ENCODE data around the gene B4GALT3. TPM values are rescaled to one million over a fixed set of nuclear protein-coding genes. Genes with fewer than 3 reads are reported as not detected.

The B4GALT3 gene
- total RNA-seq, 1 donor from 2014 or later: 24.3 TPM

DNA sequence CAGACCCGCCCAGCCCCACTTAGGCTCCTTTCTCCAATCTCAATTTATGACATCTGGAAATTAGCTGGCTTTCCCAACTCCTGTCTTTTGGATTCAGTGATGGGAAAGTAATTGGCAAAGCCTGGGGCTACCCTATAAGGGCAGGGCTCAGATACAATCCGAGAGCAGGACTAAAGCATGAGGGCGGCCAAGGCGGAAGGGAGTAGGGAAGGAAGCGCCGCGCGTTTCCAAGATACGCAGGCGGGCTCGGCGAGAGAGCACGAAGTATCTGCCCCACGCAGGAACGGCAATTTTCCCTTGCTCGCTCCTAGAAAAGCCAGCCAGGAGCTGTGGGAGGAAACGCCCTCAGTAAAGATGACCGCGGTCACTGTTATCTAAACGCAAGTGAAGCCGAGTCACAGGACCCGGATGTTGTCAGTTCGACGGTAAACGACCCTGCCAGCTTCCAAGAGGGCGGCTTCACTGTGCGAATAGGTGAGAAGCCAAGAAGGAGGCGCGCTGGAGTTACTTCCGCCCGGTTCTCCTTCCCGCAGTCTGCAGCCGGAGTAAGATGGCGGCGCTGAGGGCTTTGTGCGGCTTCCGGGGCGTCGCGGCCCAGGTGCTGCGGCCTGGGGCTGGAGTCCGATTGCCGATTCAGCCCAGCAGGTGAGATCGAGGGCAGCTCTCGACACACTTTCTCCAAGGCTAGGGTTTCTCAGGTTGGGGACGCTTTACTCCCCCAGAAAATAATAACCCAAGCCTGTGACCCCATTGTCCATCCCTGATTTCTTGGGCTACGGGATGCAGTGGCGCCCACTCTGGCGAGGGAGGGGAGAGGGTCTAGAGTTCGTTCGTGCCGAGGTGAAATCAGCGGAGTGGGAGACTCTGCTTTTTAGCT lies 24.8 kb upstream of the B4GALT3 start, which contains the start of gene NDUFS2:
Gene NDUFS2 (plus strand): TSS at position 532 of the 877 bp plus-strand sequence. CDS start 19 bp downstream, at position 551.
- Mint-ChIP-seq H3K4me3 (ENCODE audit: unreplicated experiment) (peak within 1 kb of the TSS; percentile 91), H3K27ac (ENCODE audit: unreplicated experiment) (peak within 1 kb of the TSS; percentile 96), H3K9me3 (ENCODE audit: unreplicated experiment) (no peaks in the 10 kb centered on the region), H3K4me1 (ENCODE audit: unreplicated experiment) (peaks cover 68% of the 10 kb centered on the region), H3K27me3 (ENCODE audit: unreplicated experiment) (no peaks in the 10 kb centered on the region), H3K36me3 (ENCODE audit: unreplicated experiment) (peaks cover 17% of the 10 kb centered on the region)
- TF ChIP-seq, protein P1, sequence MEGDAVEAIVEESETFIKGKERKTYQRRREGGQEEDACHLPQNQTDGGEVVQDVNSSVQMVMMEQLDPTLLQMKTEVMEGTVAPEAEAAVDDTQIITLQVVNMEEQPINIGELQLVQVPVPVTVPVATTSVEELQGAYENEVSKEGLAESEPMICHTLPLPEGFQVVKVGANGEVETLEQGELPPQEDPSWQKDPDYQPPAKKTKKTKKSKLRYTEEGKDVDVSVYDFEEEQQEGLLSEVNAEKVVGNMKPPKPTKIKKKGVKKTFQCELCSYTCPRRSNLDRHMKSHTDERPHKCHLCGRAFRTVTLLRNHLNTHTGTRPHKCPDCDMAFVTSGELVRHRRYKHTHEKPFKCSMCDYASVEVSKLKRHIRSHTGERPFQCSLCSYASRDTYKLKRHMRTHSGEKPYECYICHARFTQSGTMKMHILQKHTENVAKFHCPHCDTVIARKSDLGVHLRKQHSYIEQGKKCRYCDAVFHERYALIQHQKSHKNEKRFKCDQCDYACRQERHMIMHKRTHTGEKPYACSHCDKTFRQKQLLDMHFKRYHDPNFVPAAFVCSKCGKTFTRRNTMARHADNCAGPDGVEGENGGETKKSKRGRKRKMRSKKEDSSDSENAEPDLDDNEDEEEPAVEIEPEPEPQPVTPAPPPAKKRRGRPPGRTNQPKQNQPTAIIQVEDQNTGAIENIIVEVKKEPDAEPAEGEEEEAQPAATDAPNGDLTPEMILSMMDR (IDR thresholded peaks at IDR 0.05): peak; percentile 40
- peak; percentile 97 for DNase-seq (ENCODE audit: extremely low spot score, unreplicated experiment)

- DNase-seq (ENCODE audit: extremely low spot score, unreplicated experiment): no peak
- peaks cover 72% of the 10 kb centered on the region for H3K4me1 Mint-ChIP-seq (ENCODE audit: unreplicated experiment)
- no peaks in the 10 kb centered on the region for H3K9me3 Mint-ChIP-seq (ENCODE audit: unreplicated experiment)
- H3K27ac Mint-ChIP-seq (ENCODE audit: unreplicated experiment): peak overlapping the region; percentile 96
- TF ChIP-seq, protein P1 (IDR thresholded peaks at IDR 0.05): no peak
- peaks cover 14% of the 10 kb centered on the region for H3K36me3 Mint-ChIP-seq (ENCODE audit: unreplicated experiment)
- no peaks in the 10 kb centered on the region for H3K27me3 Mint-ChIP-seq (ENCODE audit: unreplicated experiment)
- H3K4me3 Mint-ChIP-seq (ENCODE audit: unreplicated experiment): peak overlapping the region; percentile 91
Observed at GRCh38 chr1:161200992-161201835, 23.9 kb upstream of the B4GALT3 start.

GRCh38 chr1:161200421-161200991 lies 23.2 kb upstream of the B4GALT3 start:
- DNase-seq (ENCODE audit: extremely low spot score, unreplicated experiment): no peak
- H3K27ac Mint-ChIP-seq (ENCODE audit: unreplicated experiment): peak overlapping the region; percentile 96
- TF ChIP-seq, protein P1 (IDR thresholded peaks at IDR 0.05): no peak
- no peaks in the 10 kb centered on the region for H3K27me3 Mint-ChIP-seq (ENCODE audit: unreplicated experiment)
- no peaks in the 10 kb centered on the region for H3K9me3 Mint-ChIP-seq (ENCODE audit: unreplicated experiment)
- H3K4me3 Mint-ChIP-seq (ENCODE audit: unreplicated experiment): no peak overlapping the region
- H3K4me1 Mint-ChIP-seq (ENCODE audit: unreplicated experiment): peaks cover 74% of the 10 kb centered on the region
- peaks cover 11% of the 10 kb centered on the region for H3K36me3 Mint-ChIP-seq (ENCODE audit: unreplicated experiment)

DNA sequence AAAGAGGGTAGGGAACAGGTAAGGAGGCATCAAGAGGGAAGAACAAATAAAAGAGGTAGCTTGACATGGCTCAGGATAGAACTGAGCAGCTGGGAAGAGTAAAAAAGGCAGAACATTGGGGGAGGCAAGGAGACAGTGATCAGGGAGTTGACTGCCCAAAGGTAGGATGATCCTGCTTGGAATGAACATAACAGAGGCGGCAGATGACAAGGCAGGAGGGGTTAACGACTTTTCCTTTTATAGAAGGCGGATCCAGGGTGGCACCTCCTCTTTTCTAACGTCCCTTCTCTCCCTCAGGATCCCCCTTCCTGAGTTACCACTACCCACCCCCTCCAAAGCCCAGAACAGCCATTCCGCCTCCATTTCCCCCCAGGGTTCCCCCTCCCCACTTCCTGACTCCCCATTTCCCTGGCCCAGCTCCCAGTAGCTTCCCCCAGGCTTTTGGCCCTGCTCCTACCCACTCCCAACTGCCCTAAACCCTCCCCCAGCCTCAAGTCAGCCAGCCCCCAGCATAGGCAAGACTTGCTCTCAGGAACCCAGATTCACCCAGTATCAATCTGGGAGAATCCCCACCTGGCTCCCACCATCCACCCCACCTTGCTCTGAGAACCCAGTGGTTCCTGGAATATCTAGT lies 22.3 kb upstream of the B4GALT3 start:
- TF ChIP-seq, protein P1 (IDR thresholded peaks at IDR 0.05): no peak
- Mint-ChIP-seq H3K36me3 (ENCODE audit: unreplicated experiment) (peaks cover 8% of the 10 kb centered on the region), H3K4me3 (ENCODE audit: unreplicated experiment) (no peak overlapping the region), H3K9me3 (ENCODE audit: unreplicated experiment) (no peaks in the 10 kb centered on the region), H3K27ac (ENCODE audit: unreplicated experiment) (peak overlapping the region; percentile 86), H3K27me3 (ENCODE audit: unreplicated experiment) (no peaks in the 10 kb centered on the region), H3K4me1 (ENCODE audit: unreplicated experiment) (peaks cover 72% of the 10 kb centered on the region)
- DNase-seq (ENCODE audit: extremely low spot score, unreplicated experiment): no peak

All from osteocyte (in vitro differentiated cells).